Measurements from ENCODE around the gene CENPN.

CENPN gene

DNA sequence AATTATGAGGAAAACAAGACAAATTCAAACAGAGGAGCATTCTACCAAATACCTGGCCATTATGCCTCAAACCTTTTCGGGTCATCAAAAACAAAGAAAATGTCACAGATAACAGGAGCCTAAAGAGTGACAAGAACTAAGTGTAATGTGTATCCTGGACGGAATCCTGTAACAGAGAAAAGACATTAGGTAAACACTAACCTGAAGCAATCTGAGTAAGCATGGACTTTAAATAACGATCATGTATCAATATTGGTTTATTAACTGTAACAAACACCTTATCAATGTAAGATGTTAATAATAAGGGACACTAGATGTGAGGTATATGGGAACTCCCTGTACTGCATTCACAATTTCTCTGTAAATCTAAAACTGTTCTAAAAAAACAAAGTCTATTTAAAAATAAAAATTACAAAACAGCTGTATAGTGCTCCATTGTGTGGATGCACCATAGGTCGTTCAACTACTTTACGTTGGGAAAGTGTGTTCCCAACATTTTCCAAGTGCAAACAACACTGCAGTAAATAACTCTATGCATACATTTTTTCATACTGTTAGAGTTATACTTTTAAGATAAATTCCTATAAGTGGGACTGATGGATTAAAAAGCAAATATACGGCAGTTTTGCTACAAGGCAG lies 15.1 kb upstream of the CENPN start:
- Histone ChIP-seq H3K79me2 (ENCODE audit: insufficient read depth, low read length) (peaks cover 62% of the 10 kb centered on the region), H3K27me3 (ENCODE audit: low read length) (no peaks in the 10 kb centered on the region), H3K4me2 (ENCODE audit: low read depth, low read length, poor library complexity, severe bottlenecking) (no peak overlapping the region), H3K4me3 (ENCODE audit: insufficient read depth, low read length, poor library complexity, severe bottlenecking) (no peak overlapping the region), H3K27ac (ENCODE audit: low read depth, low read length) (no peak overlapping the region), H3F3A (ENCODE audit: insufficient read depth) (no peaks in the 10 kb centered on the region), H3K36me3 (ENCODE audit: low read length) (0 out of 2 replicates have a peak, but pooled peaks cover 2% of the 10 kb centered on the region), H3K9me3 (ENCODE audit: insufficient read depth, low read length) (no peaks in the 10 kb centered on the region), H3K9ac (ENCODE audit: low read length) (no peak overlapping the region), H3K9me2 (replicated peaks; ENCODE audit: insufficient read depth, low read length) (no peaks in the 10 kb centered on the region), H4K20me1 (ENCODE audit: low read depth, low read length) (peaks cover 3% of the 10 kb centered on the region; the same call in 1 of the 2 replicates), H2AFZ (ENCODE audit: low read depth, low read length, severe bottlenecking) (no peak overlapping the region)
- TF ChIP-seq, protein P1, sequence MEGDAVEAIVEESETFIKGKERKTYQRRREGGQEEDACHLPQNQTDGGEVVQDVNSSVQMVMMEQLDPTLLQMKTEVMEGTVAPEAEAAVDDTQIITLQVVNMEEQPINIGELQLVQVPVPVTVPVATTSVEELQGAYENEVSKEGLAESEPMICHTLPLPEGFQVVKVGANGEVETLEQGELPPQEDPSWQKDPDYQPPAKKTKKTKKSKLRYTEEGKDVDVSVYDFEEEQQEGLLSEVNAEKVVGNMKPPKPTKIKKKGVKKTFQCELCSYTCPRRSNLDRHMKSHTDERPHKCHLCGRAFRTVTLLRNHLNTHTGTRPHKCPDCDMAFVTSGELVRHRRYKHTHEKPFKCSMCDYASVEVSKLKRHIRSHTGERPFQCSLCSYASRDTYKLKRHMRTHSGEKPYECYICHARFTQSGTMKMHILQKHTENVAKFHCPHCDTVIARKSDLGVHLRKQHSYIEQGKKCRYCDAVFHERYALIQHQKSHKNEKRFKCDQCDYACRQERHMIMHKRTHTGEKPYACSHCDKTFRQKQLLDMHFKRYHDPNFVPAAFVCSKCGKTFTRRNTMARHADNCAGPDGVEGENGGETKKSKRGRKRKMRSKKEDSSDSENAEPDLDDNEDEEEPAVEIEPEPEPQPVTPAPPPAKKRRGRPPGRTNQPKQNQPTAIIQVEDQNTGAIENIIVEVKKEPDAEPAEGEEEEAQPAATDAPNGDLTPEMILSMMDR (IDR thresholded peaks at IDR 0.05; ENCODE audit: insufficient read depth, low read length, poor library complexity, severe bottlenecking): no peak
- no peak for TF ChIP-seq EZH2phosphoT487 (conservative IDR thresholded peaks at IDR 0.05; ENCODE audit: low read length)

DNA sequence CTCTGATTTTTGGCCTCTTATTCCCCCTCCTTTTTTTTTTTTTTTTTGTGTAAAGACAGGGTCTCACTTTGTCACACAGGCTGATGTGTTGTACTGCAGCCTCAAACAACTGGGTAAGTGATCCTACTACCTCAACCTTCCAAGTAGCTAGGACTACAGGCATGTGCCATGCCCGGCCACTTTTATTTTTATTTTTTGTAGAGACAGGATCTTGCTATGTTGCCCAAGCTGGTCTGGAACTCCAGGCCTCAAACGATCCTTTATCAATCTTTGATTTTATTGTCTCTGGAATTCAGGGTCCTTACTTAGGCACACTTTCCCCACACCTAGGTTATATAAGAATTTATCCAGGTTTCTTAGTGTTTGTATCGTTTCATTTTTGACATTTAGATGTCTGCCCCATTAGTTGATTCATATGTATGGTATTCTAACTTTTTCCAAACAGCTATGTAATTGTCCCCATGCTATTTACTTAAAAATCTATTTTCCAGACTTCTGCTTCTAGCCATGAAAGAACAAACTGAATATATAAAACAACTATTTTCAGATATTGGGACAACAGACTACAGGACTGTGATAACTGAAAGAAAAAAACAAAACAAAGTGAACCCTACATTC lies 14.2 kb upstream of the CENPN start:
- H3K27ac ChIP-seq (ENCODE audit: low read depth, low read length): no peak overlapping the region
- TF ChIP-seq, protein P1 (IDR thresholded peaks at IDR 0.05; ENCODE audit: insufficient read depth, low read length, poor library complexity, severe bottlenecking): no peak
- TF ChIP-seq EZH2phosphoT487 (conservative IDR thresholded peaks at IDR 0.05; ENCODE audit: low read length): no peak
- no peaks in the 10 kb centered on the region for H3K9me2 ChIP-seq (replicated peaks; ENCODE audit: insufficient read depth, low read length)
- 0 out of 2 replicates have a peak, but pooled peaks cover 2% of the 10 kb centered on the region for H3K36me3 ChIP-seq (ENCODE audit: low read length)
- peaks cover 3% of the 10 kb centered on the region; the same call in 1 of the 2 replicates for H4K20me1 ChIP-seq (ENCODE audit: low read depth, low read length)
- H3K9me3 ChIP-seq (ENCODE audit: insufficient read depth, low read length): no peaks in the 10 kb centered on the region
- H3F3A ChIP-seq (ENCODE audit: insufficient read depth): no peaks in the 10 kb centered on the region
- no peak overlapping the region for H3K4me3 ChIP-seq (ENCODE audit: insufficient read depth, low read length, poor library complexity, severe bottlenecking)
- no peak overlapping the region for H3K9ac ChIP-seq (ENCODE audit: low read length)
- peaks cover 70% of the 10 kb centered on the region for H3K79me2 ChIP-seq (ENCODE audit: insufficient read depth, low read length)
- no peaks in the 10 kb centered on the region for H3K27me3 ChIP-seq (ENCODE audit: low read length)
- H2AFZ ChIP-seq (ENCODE audit: low read depth, low read length, severe bottlenecking): no peak overlapping the region
- no peak overlapping the region for H3K4me2 ChIP-seq (ENCODE audit: low read depth, low read length, poor library complexity, severe bottlenecking)

DNA sequence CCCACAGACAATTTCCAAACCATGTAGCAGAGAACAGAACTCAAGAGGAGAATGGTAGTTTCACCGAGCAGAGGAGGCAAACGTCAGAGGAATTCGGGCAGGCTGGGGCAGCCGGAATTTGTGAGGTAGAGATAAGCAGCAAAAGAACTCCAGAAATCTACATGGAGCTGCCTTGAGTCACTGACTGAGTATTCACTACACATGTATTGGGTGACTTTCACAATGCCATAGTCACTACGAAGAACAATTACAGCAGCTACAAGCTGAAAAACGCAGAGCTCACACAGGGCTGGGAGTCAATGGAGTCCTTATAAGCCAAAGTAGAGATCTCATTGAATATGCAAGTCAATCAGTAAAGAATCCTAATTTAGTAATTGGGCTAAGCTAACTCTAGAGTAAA lies 13.7 kb upstream of the CENPN start:
- H4K20me1 ChIP-seq (ENCODE audit: low read depth, low read length): peaks cover 3% of the 10 kb centered on the region; the same call in 1 of the 2 replicates
- H3K4me2 ChIP-seq (ENCODE audit: low read depth, low read length, poor library complexity, severe bottlenecking): no peak overlapping the region
- no peaks in the 10 kb centered on the region for H3K9me3 ChIP-seq (ENCODE audit: insufficient read depth, low read length)
- peaks cover 76% of the 10 kb centered on the region for H3K79me2 ChIP-seq (ENCODE audit: insufficient read depth, low read length)
- H3K4me3 ChIP-seq (ENCODE audit: insufficient read depth, low read length, poor library complexity, severe bottlenecking): no peak overlapping the region
- H3F3A ChIP-seq (ENCODE audit: insufficient read depth): no peaks in the 10 kb centered on the region
- no peaks in the 10 kb centered on the region for H3K9me2 ChIP-seq (replicated peaks; ENCODE audit: insufficient read depth, low read length)
- no peak overlapping the region for H2AFZ ChIP-seq (ENCODE audit: low read depth, low read length, severe bottlenecking)
- no peak overlapping the region for H3K9ac ChIP-seq (ENCODE audit: low read length)
- H3K27ac ChIP-seq (ENCODE audit: low read depth, low read length): no peak overlapping the region
- H3K36me3 ChIP-seq (ENCODE audit: low read length): 0 out of 2 replicates have a peak, but pooled peaks cover 2% of the 10 kb centered on the region
- TF ChIP-seq, protein P1 (IDR thresholded peaks at IDR 0.05; ENCODE audit: insufficient read depth, low read length, poor library complexity, severe bottlenecking): no peak
- no peak for TF ChIP-seq EZH2phosphoT487 (conservative IDR thresholded peaks at IDR 0.05; ENCODE audit: low read length)
- H3K27me3 ChIP-seq (ENCODE audit: low read length): no peaks in the 10 kb centered on the region

All from SU-DHL-6 (cell line).